ENCODE data around the gene LRGUK.
"Not testable (repeated sequence)": the region's sequence is repeated elsewhere in the genome, so short reads cannot be mapped to it uniquely, and the experiment has no call there.

GRCh38 chr7:134231296-134231695, 104.2 kb downstream of the LRGUK start:
- not testable (repeated sequence) for TF ChIP-seq SMC3 (IDR thresholded peaks at IDR 0.05; ENCODE audit: low read depth, low read length); CTCF (conservative IDR thresholded peaks at IDR 0.05; ENCODE audit: low read depth, low read length); USF2 (IDR thresholded peaks at IDR 0.05; ENCODE audit: low read depth, low read length); POLR2A (IDR thresholded peaks at IDR 0.05; ENCODE audit: low read depth, low read length); FOS (IDR thresholded peaks at IDR 0.05; ENCODE audit: low read depth, low read length); CEBPB (IDR thresholded peaks at IDR 0.05; ENCODE audit: low read depth, low read length); MXI1 (IDR thresholded peaks at IDR 0.05; ENCODE audit: borderline replicate concordance, low read depth, low read length); RCOR1 (IDR thresholded peaks at IDR 0.05; ENCODE audit: insufficient replicate concordance, low read length); CHD1 (IDR thresholded peaks at IDR 0.05; ENCODE audit: low read depth, low read length); MAFK (IDR thresholded peaks at IDR 0.05; ENCODE audit: low read depth, low read length); RFX5 (IDR thresholded peaks at IDR 0.05; ENCODE audit: low read depth, low read length); ELK1 (IDR thresholded peaks at IDR 0.05; ENCODE audit: borderline replicate concordance, low read depth, low read length); RAD21 (IDR thresholded peaks at IDR 0.05; ENCODE audit: low read length); BHLHE40 (IDR thresholded peaks at IDR 0.05; ENCODE audit: low read depth, low read length)
